H1 (cell line): Measurements from ENCODE around the gene GALNT2. TPM values are rescaled to one million over a fixed set of nuclear protein-coding genes. Genes with fewer than 3 reads are reported as not detected.

Experiments used
- CTCF ChIA-PET: fragments of 300-600 bp; sonication (Branson Sonifier 250); formaldehyde crosslinking; loops from one replicate; lab custom pipeline; 2021; ENCODE audit not compliant: partially characterized antibody; lab: Charles Lee
- POLR2A ChIA-PET: fragments of 300-600 bp; sonication (Branson Sonifier 250); formaldehyde crosslinking; loops from one replicate; lab custom pipeline; 2021; ENCODE audit warnings: inconsistent platforms; ENCODE audit not compliant: partially characterized antibody; lab: Charles Lee
- DNase-seq, 2 experiments: peaks; one replicate each; pipeline versions ENCODE4 v3.0.0 to v3.0.0-alpha.2; 2010 to 2022; ENCODE audit warnings: low spot score in 2 of 2, low read depth in 1 of 2, mixed read lengths in 1 of 2
- FAIRE-seq: peaks from 2 replicates; lab custom pipeline; 2011; peaks lifted over from hg19 to GRCh38; lab: Jason Lieb, UNC
- H2AFZ ChIP-seq: 2 replicates; pipeline ENCODE4 v1.8.1; 2012; ENCODE audit warnings: low read length, inconsistent platforms
- H2AK5ac ChIP-seq: 2 replicates; pipeline ENCODE4 v1.6.1; 2013; ENCODE audit warnings: low read depth, low read length
- H2BK120ac ChIP-seq: replicated peaks from 2 replicates; pipeline ENCODE3; 2013; ENCODE audit warnings: low read depth, low read length, inconsistent platforms
- H2BK12ac ChIP-seq: 2 replicates; pipeline ENCODE4 v1.6.1; 2013; ENCODE audit warnings: low read depth, low read length
- H2BK15ac ChIP-seq: 2 replicates; pipeline ENCODE4 v1.6.1; 2013; ENCODE audit warnings: low read length
- H2BK20ac ChIP-seq: 2 replicates; pipeline ENCODE4 v1.6.1; 2013; ENCODE audit warnings: low read length
- H2BK5ac ChIP-seq: 2 replicates; pipeline ENCODE4 v1.6.1; 2013; ENCODE audit warnings: low read depth, low read length
- H3K14ac ChIP-seq: 2 replicates; pipeline ENCODE4 v1.6.1; 2013; ENCODE audit warnings: inconsistent platforms; ENCODE audit not compliant: insufficient read length
- H3K18ac ChIP-seq: 2 replicates; pipeline ENCODE4 v1.6.1; 2013; ENCODE audit warnings: low read length; ENCODE audit errors: extremely low read depth
- H3K23ac ChIP-seq: 2 replicates; pipeline ENCODE4 v1.6.1; 2013; ENCODE audit warnings: inconsistent platforms; ENCODE audit not compliant: insufficient read length
- H3K23me2 ChIP-seq: 2 replicates; pipeline ENCODE4 v1.6.1; 2013; ENCODE audit warnings: low read depth, low read length
- H3K27ac ChIP-seq: 2 replicates; pipeline ENCODE4 v1.6.1; 2011; ENCODE audit warnings: low read depth, low read length, inconsistent platforms
- H3K27me3 ChIP-seq, 4 experiments: replicated peaks in 1 of 4; 1 replicate in 1 of 4; 2 replicates in 3 of 4; pipeline versions ENCODE4 v1.6.1 to v1.8.1; 2011 to 2013; ENCODE audit warnings: low read length in 3 of 4, mild to moderate bottlenecking in 3 of 4, inconsistent platforms in 2 of 4, mixed read lengths in 2 of 4, moderate library complexity in 1 of 4; ENCODE audit not compliant: control insufficient read depth in 3 of 4, insufficient read depth in 3 of 4; ENCODE audit errors: extremely low read depth in 1 of 4
- H3K36me3 ChIP-seq, 4 experiments: 2 replicates each; pipeline versions ENCODE4 v1.6.1 to v1.8.1; 2011 to 2013; ENCODE audit warnings: mild to moderate bottlenecking in 4 of 4, low read length in 3 of 4, moderate library complexity in 2 of 4, control low read depth in 1 of 4, inconsistent platforms in 1 of 4; ENCODE audit not compliant: insufficient read depth in 4 of 4, control insufficient read depth in 2 of 4
- H3K4ac ChIP-seq: replicated peaks from 2 replicates; pipeline ENCODE3; 2013; ENCODE audit warnings: low read length, low read depth, mixed read lengths, inconsistent platforms; ENCODE audit not compliant: insufficient read length
- H3K4me1 ChIP-seq, 4 experiments: replicated peaks in 1 of 4; 1 replicate in 1 of 4; 2 replicates in 3 of 4; pipeline versions ENCODE4 v1.6.1 to v1.8.1; 2011 to 2013; ENCODE audit warnings: low read length in 3 of 4, inconsistent platforms in 2 of 4, mixed read lengths in 1 of 4; ENCODE audit not compliant: insufficient read depth in 4 of 4, control insufficient read depth in 3 of 4
- H3K4me2 ChIP-seq, 2 experiments: 2 replicates each; pipeline versions ENCODE4 v1.6.1 to v1.8.1; 2011 to 2013; ENCODE audit warnings: low read depth in 2 of 2, low read length in 2 of 2, control low read depth in 1 of 2, inconsistent platforms in 1 of 2, mild to moderate bottlenecking in 1 of 2; ENCODE audit not compliant: insufficient read depth in 1 of 2
- H3K4me3 ChIP-seq, 4 experiments: fragments of 200-600, 300-600 bp in 1 of 4; sonication (generic), shearing (Covaris generic), sonication (Bioruptor Twin) in 1 of 4; 2 replicates each; pipeline versions ENCODE4 v1.5.1 to v1.8.1; 2011 to 2016; ENCODE audit warnings: low read length in 4 of 4, low read depth in 3 of 4, control low read depth in 2 of 4, inconsistent platforms in 2 of 4, mild to moderate bottlenecking in 2 of 4, mixed read lengths in 1 of 4, moderate library complexity in 1 of 4; ENCODE audit not compliant: insufficient read depth in 2 of 4; ENCODE audit errors: extremely low read depth in 1 of 4
- H3K56ac ChIP-seq: replicated peaks from 2 replicates; pipeline ENCODE3; 2013; ENCODE audit warnings: low read depth, mild to moderate bottlenecking, mixed read lengths, low read length, inconsistent platforms; ENCODE audit not compliant: insufficient read length
- H3K79me1 ChIP-seq: 2 replicates; pipeline ENCODE4 v1.6.1; 2013; ENCODE audit warnings: low read depth, low read length, control low read depth
- H3K79me2 ChIP-seq, 2 experiments: 2 replicates each; pipeline versions ENCODE4 v1.6.1 to v1.8.1; 2012 to 2013; ENCODE audit warnings: low read length in 2 of 2, mild to moderate bottlenecking in 2 of 2, inconsistent platforms in 1 of 2; ENCODE audit not compliant: insufficient read depth in 2 of 2, control insufficient read depth in 1 of 2
- H3K9ac ChIP-seq, 4 experiments: replicated peaks in 1 of 4; 1 replicate in 1 of 4; 2 replicates in 3 of 4; pipeline versions ENCODE4 v1.6.1 to v1.8.1; 2011 to 2013; ENCODE audit warnings: low read depth in 3 of 4, low read length in 3 of 4, control low read depth in 2 of 4, mild to moderate bottlenecking in 2 of 4, moderate library complexity in 2 of 4, inconsistent platforms in 1 of 4; ENCODE audit errors: extremely low read depth in 1 of 4
- H3K9me3 ChIP-seq, 2 experiments: 2 replicates each; pipeline versions ENCODE4 v1.6.1 to v1.8.1; 2012 to 2013; ENCODE audit warnings: mild to moderate bottlenecking in 2 of 2, moderate library complexity in 2 of 2, control low read depth in 1 of 2, inconsistent platforms in 1 of 2, low read depth in 1 of 2, low read length in 1 of 2, mixed read lengths in 1 of 2; ENCODE audit not compliant: insufficient read depth in 2 of 2
- H4K20me1 ChIP-seq, 2 experiments: replicated peaks in 1 of 2; 2 replicates each; pipeline versions ENCODE3 to v1.8.1; 2011 to 2013; ENCODE audit warnings: inconsistent platforms in 2 of 2, low read length in 2 of 2, mild to moderate bottlenecking in 1 of 2; ENCODE audit not compliant: insufficient read depth in 2 of 2, control insufficient read depth in 1 of 2
- H4K5ac ChIP-seq: 2 replicates; pipeline ENCODE4 v1.6.1; 2013; ENCODE audit warnings: low read length, low read depth, mixed read lengths, inconsistent platforms; ENCODE audit not compliant: insufficient read length
- H4K8ac ChIP-seq: 2 replicates; pipeline ENCODE4 v1.8.0; 2013; ENCODE audit warnings: mild to moderate bottlenecking, moderate library complexity, low read length, inconsistent platforms; ENCODE audit not compliant: insufficient read depth; ENCODE audit errors: extremely low read depth
- H4K91ac ChIP-seq: replicated peaks from 2 replicates; pipeline ENCODE3; 2013; ENCODE audit warnings: low read length, mixed read lengths, inconsistent platforms; ENCODE audit not compliant: insufficient read length
- BCL11A ChIP-seq, 2 experiments: IDR thresholded peaks; one replicate each; pipeline ENCODE4 v1.6.1; 2011; ENCODE audit warnings: low read depth in 2 of 2, low read length in 2 of 2, mild to moderate bottlenecking in 2 of 2
- CREB1 ChIP-seq: IDR thresholded peaks from 2 replicates; pipeline ENCODE4 v1.6.1; 2012; ENCODE audit warnings: inconsistent platforms
- EP300 ChIP-seq, 2 experiments: IDR thresholded peaks; 1 replicate in 1 of 2; 2 replicates in 1 of 2; pipeline ENCODE4 v1.6.1; 2011 to 2012; ENCODE audit warnings: low read depth in 2 of 2, low read length in 2 of 2, mild to moderate bottlenecking in 2 of 2, borderline replicate concordance in 1 of 2, inconsistent platforms in 1 of 2, moderate library complexity in 1 of 2
- HDAC2 ChIP-seq, 2 experiments: fragments of 300-600 bp in 1 of 2; sonication (generic) in 1 of 2; IDR thresholded peaks; 2 replicates each; pipeline ENCODE4 v1.6.1; 2011 to 2012; ENCODE audit warnings: low read depth in 2 of 2, low read length in 2 of 2, mild to moderate bottlenecking in 2 of 2, moderate library complexity in 2 of 2, borderline replicate concordance in 1 of 2, inconsistent platforms in 1 of 2
- POU5F1 ChIP-seq: IDR thresholded peaks from 2 replicates; pipeline ENCODE4 v1.6.1; 2011; ENCODE audit warnings: low read depth, mild to moderate bottlenecking, low read length, moderate library complexity
- SIRT6 ChIP-seq: IDR thresholded peaks from one replicate; pipeline ENCODE4 v1.7.1; 2012; ENCODE audit warnings: low read length, inconsistent platforms
- YY1 ChIP-seq: IDR thresholded peaks from 2 replicates; pipeline ENCODE4 v1.6.1; 2011; ENCODE audit warnings: low read depth, mild to moderate bottlenecking, low read length
- WGBS, 2 experiments: shearing (Covaris generic) in 1 of 2; methylation state at CpG; one replicate each; pipeline versions ENCODE4 v1.1.6 to v1.1.7; 2013 to 2015; ENCODE audit warnings: low lambda C conversion rate in 2 of 2, mixed read lengths in 2 of 2, inconsistent platforms in 1 of 2, low coverage in 1 of 2, missing lambda C conversion rate in 1 of 2; ENCODE audit not compliant: insufficient replicate concordance in 2 of 2, insufficient coverage in 1 of 2, insufficient read length in 1 of 2; ENCODE audit errors: extremely low coverage in 1 of 2, missing lambda C conversion rate in 1 of 2; 5-methylcytosine and 5-hydroxymethylcytosine counted together
- polyA plus RNA-seq, 7 experiments: library from polyadenylated mRNA; depleted of rRNA in 3 of 7; stranded (reverse) in 5 of 7; unstranded in 2 of 7; fragments of >200 nt in 5 of 7; fragments of 200-250 nt in 2 of 7; gene quantifications; 1 replicate in 5 of 7; 2 replicates in 1 of 7; 4 replicates in 1 of 7; pipeline versions ENCODE4 v1.2.1 to v1.2.3, GENCODE V29; 2011 to 2013; ENCODE audit warnings: missing spikeins in 2 of 7, mixed read lengths in 2 of 7
- total RNA-seq: library from RNA; stranded (reverse); fragmentation: NEBNext Ultra II Directional; extraction: Animal tissue kit (Norgen Biotek cat#: 25700); gene quantifications from 2 replicates; pipeline ENCODE4 v1.2.1, GENCODE V29; 2021

Gene GALNT2
- total and polyA plus RNA-seq, 2 of the 8 experiments (the other 6 are each of a cell fraction or from before 2014, with no cell fraction given): 34.5 to 75.3 TPM

GRCh38 chr1:230263568-230264195 is 196.6 kb downstream of the GALNT2 start:
- Histone ChIP-seq H2BK5ac (no peak overlapping the region), H2AK5ac (no peak overlapping the region), H2BK120ac (no peak overlapping the region), H3K23ac (no peak overlapping the region), H2BK12ac (no peak overlapping the region), H3K79me1 (no peaks in the 10 kb centered on the region), H3K27ac (no peak overlapping the region), H3K79me2 (no peaks in the 10 kb centered on the region), H4K20me1 (no peaks in the 10 kb centered on the region), H3K4ac (no peak overlapping the region), H4K91ac (no peak overlapping the region)
- CTCF ChIA-PET: no interaction called here
- no peak for TF ChIP-seq BCL11A (IDR thresholded peaks at IDR 0.05; ENCODE audit: low read depth in 2 of 2, low read length in 2 of 2)
- TF ChIP-seq POU5F1: no peak
- TF ChIP-seq SIRT6: no peak
- no peak for TF ChIP-seq CREB1
- TF ChIP-seq YY1: no peak
- no peak for TF ChIP-seq HDAC2 (IDR thresholded peaks at IDR 0.05; ENCODE audit: borderline replicate concordance in 1 of 2, low read depth in 2 of 2, low read length in 2 of 2)
- no peak for TF ChIP-seq EP300 (IDR thresholded peaks at IDR 0.05; ENCODE audit: borderline replicate concordance in 1 of 2, low read depth in 2 of 2, low read length in 2 of 2)
- TF ChIP-seq, all 59 proteins: peak for 0
- Histone ChIP-seq H3K23me2 (no peaks in the 10 kb centered on the region), H3K36me3 (peaks cover 0 to 16% (median 11%) of the 10 kb centered on the region in 4 experiments; a peak in 6 of 8 replicates), H3K4me1 (peaks cover 0 to 4% (median under 1%) of the 10 kb centered on the region in 4 experiments; a peak in 3 of 7 replicates), H3K4me2 (no peak overlapping the region), H3K14ac (no peak overlapping the region), H3K27me3 (no peaks in the 10 kb centered on the region), H3K9ac (no peak overlapping the region), H3K9me3 (no peaks in the 10 kb centered on the region), H4K8ac (no peak overlapping the region), H2AFZ (no peak overlapping the region), H4K5ac (no peak overlapping the region), H3K18ac (no peak overlapping the region), H2BK15ac (no peak overlapping the region), H2BK20ac (no peak overlapping the region), H3K4me3 (no peak overlapping the region), H3K56ac (no peak overlapping the region)
- POLR2A ChIA-PET: no interaction called here
- 95% methylated on average over 21 of the region's 21 CpGs; no CpG with 5 or more reads in 1 of the 2 experiments for WGBS, 2 experiments
- no peak for DNase-seq
- FAIRE-seq: no peak
